Measurements from ENCODE around the gene NUP62. TPM values are rescaled to one million over a fixed set of nuclear protein-coding genes. Genes with fewer than 3 reads are reported as not detected.

Gene NUP62
- total RNA-seq, 3 donors from 2014 or later (not counting 1 experiment from before 2014, with no cell fraction given): 34.2 to 57.4 (median 40.9) TPM

DNA sequence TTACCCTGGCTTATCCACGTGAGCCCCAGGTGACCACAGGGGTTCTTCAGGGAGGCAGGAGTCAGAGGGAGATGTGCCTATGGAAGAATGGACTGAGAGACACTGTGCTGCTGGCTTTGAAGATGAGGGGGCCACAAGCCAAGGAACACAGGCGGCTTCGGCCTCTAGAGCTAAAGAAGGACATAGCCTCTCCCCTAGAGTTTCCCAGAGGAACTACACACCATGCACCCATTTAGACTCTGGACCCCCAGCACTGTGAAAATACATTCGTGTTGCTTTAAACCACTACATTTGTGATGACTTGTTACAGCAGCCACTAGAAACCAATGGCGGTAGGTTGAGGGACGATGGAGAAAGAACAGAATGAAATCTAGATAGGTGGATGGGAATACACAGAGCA lies 14.0 kb downstream of the NUP62 start:
- no peaks in the 10 kb centered on the region for H3K36me3 Mint-ChIP-seq

GRCh38 chr19:49913720-49914119 lies 15.6 kb downstream of the NUP62 start:
- no peaks in the 10 kb centered on the region for H3K9me3 Mint-ChIP-seq
- no peak for TF ChIP-seq CTCF (IDR thresholded peaks at IDR 0.05)
- H3K4me3 Mint-ChIP-seq: no peak overlapping the region
- no peaks in the 10 kb centered on the region for H3K36me3 Mint-ChIP-seq
- ATAC-seq (no peak), DNase-seq (no peak)
- H3K36me3 ChIP-seq (ENCODE audit: control insufficient read depth, insufficient read depth, low read length): peaks cover 44% of the 10 kb centered on the region
- H3K27ac ChIP-seq (ENCODE audit: low read length): no peak overlapping the region
- H3K4me1 ChIP-seq (ENCODE audit: control insufficient read depth, insufficient read depth, low read length): peaks cover 12% of the 10 kb centered on the region
- WGBS (ENCODE audit: insufficient coverage): 96% methylated on average over 10 of the region's 10 CpGs
- H3K4me3 ChIP-seq (ENCODE audit: low read length): no peak overlapping the region
- H3K27me3 ChIP-seq (ENCODE audit: control insufficient read depth, insufficient read depth, low read length): no peaks in the 10 kb centered on the region
- H3K27me3 Mint-ChIP-seq (ENCODE audit: low read depth in 2 of 2): no peaks in the 10 kb centered on the region
- peak overlapping the region; percentile 38 to 41 for H3K27ac Mint-ChIP-seq
- H3K9me3 ChIP-seq (ENCODE audit: control insufficient read depth, insufficient read depth, low read length): no peaks in the 10 kb centered on the region
- intact Hi-C loops (cut with micrococcal nuclease): no loop called here
- H3K4me1 Mint-ChIP-seq: peaks cover 9 to 41% of the 10 kb centered on the region in 2 donors

More for the DNA sequence above, 14.0 kb downstream of the NUP62 start:
- ATAC-seq (no peak), DNase-seq (no peak)
- Mint-ChIP-seq H3K27ac (peak overlapping the region in 1 of 2 donors; percentile 65), H3K4me3 (no peak overlapping the region), H3K9me3 (no peaks in the 10 kb centered on the region), H3K27me3 (ENCODE audit: low read depth in 2 of 2) (no peaks in the 10 kb centered on the region), H3K4me1 (peaks cover 15 to 45% of the 10 kb centered on the region in 2 donors)
- Histone ChIP-seq H3K27ac (ENCODE audit: low read length) (no peak overlapping the region), H3K36me3 (ENCODE audit: control insufficient read depth, insufficient read depth, low read length) (peaks cover 36% of the 10 kb centered on the region), H3K9me3 (ENCODE audit: control insufficient read depth, insufficient read depth, low read length) (no peaks in the 10 kb centered on the region), H3K27me3 (ENCODE audit: control insufficient read depth, insufficient read depth, low read length) (no peaks in the 10 kb centered on the region), H3K4me1 (ENCODE audit: control insufficient read depth, insufficient read depth, low read length) (peaks cover 12% of the 10 kb centered on the region), H3K4me3 (ENCODE audit: low read length) (no peak overlapping the region)
- TF ChIP-seq CTCF (IDR thresholded peaks at IDR 0.05): no peak
- WGBS (ENCODE audit: insufficient coverage): 92% methylated on average over 6 of the region's 6 CpGs
- intact Hi-C loops (cut with micrococcal nuclease): no loop called here

- no peak overlapping the region for H3K4me3 ChIP-seq (ENCODE audit: low read length)
- peaks cover 12% of the 10 kb centered on the region for H3K4me1 ChIP-seq (ENCODE audit: control insufficient read depth, insufficient read depth, low read length)
- peaks cover 45% of the 10 kb centered on the region for H3K36me3 ChIP-seq (ENCODE audit: control insufficient read depth, insufficient read depth, low read length)
- no peak for ATAC-seq
- TF ChIP-seq CTCF (IDR thresholded peaks at IDR 0.05): no peak
- DNase-seq: no peak
- no peak overlapping the region for H3K4me3 Mint-ChIP-seq
- peak overlapping the region; percentile 38 to 41 for H3K27ac Mint-ChIP-seq
- H3K27me3 ChIP-seq (ENCODE audit: control insufficient read depth, insufficient read depth, low read length): no peaks in the 10 kb centered on the region
- H3K9me3 Mint-ChIP-seq: no peaks in the 10 kb centered on the region
- WGBS (ENCODE audit: insufficient coverage): 91% methylated on average over 21 of the region's 21 CpGs
- intact Hi-C loops (cut with micrococcal nuclease): no loop called here
- peaks cover 9 to 41% of the 10 kb centered on the region in 2 donors for H3K4me1 Mint-ChIP-seq
- H3K27me3 Mint-ChIP-seq (ENCODE audit: low read depth in 2 of 2): no peaks in the 10 kb centered on the region
- H3K27ac ChIP-seq (ENCODE audit: low read length): no peak overlapping the region
- no peaks in the 10 kb centered on the region for H3K9me3 ChIP-seq (ENCODE audit: control insufficient read depth, insufficient read depth, low read length)
- H3K36me3 Mint-ChIP-seq: no peaks in the 10 kb centered on the region
These were observed 16.2 kb downstream of the NUP62 start for GRCh38 chr19:49912965-49913685.

Data from natural killer cell (primary cell).